RWPE2 (cell line): ENCODE measurements around the gene ATXN2.
"Not testable (repeated sequence)": the region's sequence is repeated elsewhere in the genome, so short reads cannot be mapped to it uniquely, and the experiment has no call there.

ENCODE experiments used
- ATAC-seq: fragments of 200-7000 bp; cut with Tn5 transposase; 3 replicates; pipeline ENCODE4 v1.9.1; 2021; ENCODE audit warnings: low read depth
- DNase-seq: peaks from one replicate; pipeline ENCODE4 v3.0.0-alpha.2; 2020; ENCODE audit warnings: low spot score
- H3K27ac ChIP-seq: fragments of 450-650 bp; 2 replicates; pipeline ENCODE4 v1.5.1; 2017; ENCODE audit warnings: mild to moderate bottlenecking; ENCODE audit not compliant: poor library complexity, severe bottlenecking
- H3K27me3 ChIP-seq: fragments of 250-450 bp; sonication (Bioruptor Pico); 2 replicates; pipeline ENCODE4 v1.5.1; 2021; ENCODE audit warnings: mild to moderate bottlenecking, moderate library complexity; ENCODE audit not compliant: insufficient read depth, poor library complexity, severe bottlenecking
- H3K36me3 ChIP-seq: fragments of 250-450 bp; sonication (Bioruptor Pico); 2 replicates; pipeline ENCODE4 v1.5.1; 2020; ENCODE audit warnings: low read depth, mild to moderate bottlenecking, moderate library complexity
- H3K4me1 ChIP-seq: fragments of 250-450 bp; sonication (Bioruptor Pico); 2 replicates; pipeline ENCODE4 v1.5.1; 2021; ENCODE audit warnings: mild to moderate bottlenecking, moderate library complexity; ENCODE audit not compliant: insufficient read depth, poor library complexity, severe bottlenecking
- H3K4me3 ChIP-seq: fragments of 250-450 bp; sonication (Bioruptor Pico); 2 replicates; pipeline ENCODE4 v1.5.1; 2021; ENCODE audit warnings: mild to moderate bottlenecking, moderate library complexity; ENCODE audit not compliant: severe bottlenecking
- H3K9me3 ChIP-seq: fragments of 250-450 bp; sonication (Bioruptor Pico); 2 replicates; pipeline ENCODE4 v1.5.1; 2021; ENCODE audit warnings: mild to moderate bottlenecking, moderate library complexity; ENCODE audit not compliant: severe bottlenecking
- TF ChIP-seq, protein P1 (sequence below): fragments of 450-650 bp; IDR thresholded peaks from one replicate; pipeline ENCODE4 v1.5.1; 2017; ENCODE audit warnings: mild to moderate bottlenecking, moderate library complexity; ENCODE audit not compliant: poor library complexity, severe bottlenecking

The ATXN2 gene

DNA sequence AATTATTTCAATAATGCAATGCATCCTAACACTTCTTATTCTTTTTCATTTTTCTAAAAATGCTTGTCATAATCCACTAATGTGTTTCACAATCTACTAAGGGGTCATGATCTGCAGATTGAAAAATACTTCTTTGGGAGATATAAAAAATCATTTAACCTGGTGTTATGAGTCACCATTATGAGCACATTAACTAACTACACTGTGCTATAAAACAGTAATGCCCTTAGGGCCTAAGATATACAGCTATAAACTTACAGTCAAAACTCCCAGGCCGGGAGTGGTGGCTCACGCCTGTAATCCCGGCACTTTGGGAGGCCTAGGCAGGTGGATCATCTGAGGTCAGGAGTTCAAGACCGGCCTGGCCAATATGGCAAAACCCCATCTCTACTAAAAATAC lies 14.2 kb downstream of the ATXN2 start:
- ATAC-seq (peak; percentile 93), DNase-seq (no peak)
- Histone ChIP-seq H3K36me3 (peaks cover 8% of the 10 kb centered on the region), H3K9me3 (no peaks in the 10 kb centered on the region), H3K4me1 (no peaks in the 10 kb centered on the region), H3K27me3 (no peaks in the 10 kb centered on the region), H3K27ac (peak overlapping the region; percentile 17), H3K4me3 (no peak overlapping the region)
- TF ChIP-seq, protein P1, sequence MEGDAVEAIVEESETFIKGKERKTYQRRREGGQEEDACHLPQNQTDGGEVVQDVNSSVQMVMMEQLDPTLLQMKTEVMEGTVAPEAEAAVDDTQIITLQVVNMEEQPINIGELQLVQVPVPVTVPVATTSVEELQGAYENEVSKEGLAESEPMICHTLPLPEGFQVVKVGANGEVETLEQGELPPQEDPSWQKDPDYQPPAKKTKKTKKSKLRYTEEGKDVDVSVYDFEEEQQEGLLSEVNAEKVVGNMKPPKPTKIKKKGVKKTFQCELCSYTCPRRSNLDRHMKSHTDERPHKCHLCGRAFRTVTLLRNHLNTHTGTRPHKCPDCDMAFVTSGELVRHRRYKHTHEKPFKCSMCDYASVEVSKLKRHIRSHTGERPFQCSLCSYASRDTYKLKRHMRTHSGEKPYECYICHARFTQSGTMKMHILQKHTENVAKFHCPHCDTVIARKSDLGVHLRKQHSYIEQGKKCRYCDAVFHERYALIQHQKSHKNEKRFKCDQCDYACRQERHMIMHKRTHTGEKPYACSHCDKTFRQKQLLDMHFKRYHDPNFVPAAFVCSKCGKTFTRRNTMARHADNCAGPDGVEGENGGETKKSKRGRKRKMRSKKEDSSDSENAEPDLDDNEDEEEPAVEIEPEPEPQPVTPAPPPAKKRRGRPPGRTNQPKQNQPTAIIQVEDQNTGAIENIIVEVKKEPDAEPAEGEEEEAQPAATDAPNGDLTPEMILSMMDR: no peak

DNA sequence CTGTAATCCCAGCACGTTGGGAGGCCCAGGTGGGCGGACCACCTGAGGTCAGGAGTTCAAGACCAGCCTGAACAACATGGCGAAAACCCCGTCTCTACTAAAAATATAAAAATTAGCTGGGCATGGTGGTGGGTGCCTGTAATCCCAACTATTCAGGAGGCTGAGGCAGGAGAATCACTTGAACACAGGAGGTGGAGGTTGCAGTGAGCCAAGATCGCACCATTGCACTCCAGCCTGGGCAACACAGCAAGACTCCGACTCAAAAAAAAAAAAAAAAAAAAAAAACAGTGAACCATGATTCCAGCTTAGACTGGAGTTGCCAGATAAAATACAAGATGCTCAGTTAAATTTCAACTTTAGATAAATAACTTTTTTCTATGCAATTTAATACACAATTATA lies 15.6 kb downstream of the ATXN2 start:
- not testable (repeated sequence) for H3K9me3 ChIP-seq, H3K4me3 ChIP-seq, ATAC-seq, H3K4me1 ChIP-seq, H3K27ac ChIP-seq, H3K36me3 ChIP-seq, H3K27me3 ChIP-seq, DNase-seq

DNA sequence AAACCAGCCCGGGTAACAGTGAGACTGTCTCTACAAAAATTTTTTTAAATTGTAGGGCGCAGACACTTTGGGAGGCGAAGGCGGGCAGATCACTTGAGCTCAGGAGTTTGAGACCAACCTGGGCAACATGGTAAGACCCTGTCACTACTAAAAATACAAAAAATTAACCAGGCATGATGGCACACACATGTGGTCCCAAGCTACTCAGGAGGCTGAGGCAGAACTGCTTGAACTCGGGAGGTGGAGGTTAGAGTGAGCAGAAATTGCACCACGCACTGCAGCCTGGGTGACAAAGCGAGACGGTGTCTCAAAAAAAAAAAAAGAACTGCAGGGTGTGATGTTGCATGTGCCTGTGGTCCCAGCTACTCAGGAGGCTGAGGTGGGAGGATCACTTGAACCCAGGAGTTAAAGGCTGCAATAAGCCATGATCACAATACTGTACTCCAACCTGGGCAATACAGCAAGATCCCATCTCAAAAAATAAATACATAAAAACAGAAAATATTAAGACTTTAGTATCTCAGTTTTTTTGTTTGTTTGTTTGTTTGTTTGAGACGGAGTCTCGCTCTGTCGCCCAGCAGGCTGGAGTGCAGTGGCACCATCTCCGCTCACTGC lies 16.9 kb downstream of the ATXN2 start:
- Histone ChIP-seq H3K27ac (no peak overlapping the region), H3K9me3 (no peaks in the 10 kb centered on the region), H3K36me3 (peaks cover 1% of the 10 kb centered on the region), H3K27me3 (no peaks in the 10 kb centered on the region), H3K4me1 (peaks cover 21% of the 10 kb centered on the region), H3K4me3 (no peak overlapping the region)
- DNase-seq (no peak), ATAC-seq (no peak)
- TF ChIP-seq, protein P1: no peak

DNA sequence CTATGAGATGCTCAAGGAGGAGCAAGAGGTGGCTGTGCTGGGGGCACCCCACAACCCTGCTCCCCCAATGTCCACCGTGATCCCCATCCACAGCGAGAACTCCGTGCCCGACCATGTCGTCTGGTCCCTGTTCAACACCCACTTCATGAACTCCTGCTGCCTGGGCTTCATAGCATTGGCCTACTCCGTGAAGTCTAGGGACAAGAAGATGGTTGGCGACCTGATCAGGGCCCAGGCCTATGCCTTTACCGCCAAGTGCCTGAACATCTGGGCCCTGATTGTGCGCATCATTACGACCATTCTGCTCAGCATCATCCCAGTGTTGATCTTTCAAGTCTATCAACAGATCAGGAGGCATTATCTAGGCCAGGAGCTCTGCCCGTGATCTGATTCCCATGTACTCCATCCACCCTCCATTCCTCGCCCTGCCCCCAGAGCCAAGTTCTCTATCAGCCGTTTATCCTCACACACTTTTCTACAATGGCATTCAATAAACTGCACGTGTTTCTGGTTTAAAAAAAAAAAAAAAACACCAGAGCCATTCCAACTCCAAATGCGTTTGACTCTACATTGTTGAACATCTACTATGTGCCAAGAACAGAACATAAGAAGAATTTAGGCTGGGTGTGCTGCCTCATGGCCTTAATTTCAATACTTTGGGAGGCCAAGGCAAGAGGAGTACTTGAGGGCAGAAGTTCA lies 17.5 kb downstream of the ATXN2 start:
- Histone ChIP-seq H3K36me3 (peaks cover 7% of the 10 kb centered on the region; the same call in 1 of the 2 replicates), H3K9me3 (no peaks in the 10 kb centered on the region), H3K27me3 (no peaks in the 10 kb centered on the region), H3K4me1 (peaks cover 22% of the 10 kb centered on the region), H3K27ac (no peak overlapping the region), H3K4me3 (no peak overlapping the region)
- TF ChIP-seq, protein P1: no peak
- no peak for DNase-seq
- no peak for ATAC-seq

DNA sequence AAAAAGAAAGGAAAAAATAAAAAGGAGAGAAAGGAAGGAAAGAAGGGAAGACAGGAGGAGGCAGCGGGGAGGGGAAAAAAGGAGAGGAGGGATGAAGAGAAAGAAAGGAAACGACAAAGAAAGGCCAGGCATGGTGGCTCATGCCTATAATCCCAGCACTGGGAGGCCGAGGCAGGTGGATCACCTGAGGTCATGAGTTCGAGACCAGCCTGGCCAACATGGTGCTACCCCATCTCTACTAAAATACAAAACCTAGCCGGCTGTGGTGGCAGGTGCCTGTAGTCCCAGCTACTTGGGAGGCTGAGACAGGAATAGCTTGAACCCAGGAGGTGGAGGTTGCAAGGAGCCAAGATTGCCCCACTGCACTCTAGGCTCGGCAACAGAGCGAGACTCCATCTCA lies 18.4 kb downstream of the ATXN2 start:
- ATAC-seq (no peak), DNase-seq (no peak)
- TF ChIP-seq, protein P1: no peak
- Histone ChIP-seq H3K4me3 (no peak overlapping the region), H3K36me3 (peaks cover 9% of the 10 kb centered on the region; the same call in 1 of the 2 replicates), H3K9me3 (no peaks in the 10 kb centered on the region), H3K27ac (no peak overlapping the region), H3K4me1 (peaks cover 22% of the 10 kb centered on the region), H3K27me3 (no peaks in the 10 kb centered on the region)
